SU-DHL-6 (cell line): ENCODE data around the gene PVALEF.

Source experiments
- EZH2phosphoT487 ChIP-seq: fragments of 200-600 bp; sonication (generic), shearing (Covaris generic); conservative IDR thresholded peaks from 2 replicates; pipeline ENCODE4 v1.6.1; 2018; ENCODE audit warnings: mild to moderate bottlenecking, antibody characterized with exemption, low read length, moderate library complexity, mixed read lengths
- TF ChIP-seq, protein P1 (sequence below): fragments of 200-600 bp; sonication (generic); IDR thresholded peaks from one replicate; pipeline ENCODE4 v1.5.1; 2017; ENCODE audit warnings: antibody characterized with exemption, mild to moderate bottlenecking, low read length, moderate library complexity; ENCODE audit not compliant: insufficient read depth, poor library complexity, severe bottlenecking

DNA sequence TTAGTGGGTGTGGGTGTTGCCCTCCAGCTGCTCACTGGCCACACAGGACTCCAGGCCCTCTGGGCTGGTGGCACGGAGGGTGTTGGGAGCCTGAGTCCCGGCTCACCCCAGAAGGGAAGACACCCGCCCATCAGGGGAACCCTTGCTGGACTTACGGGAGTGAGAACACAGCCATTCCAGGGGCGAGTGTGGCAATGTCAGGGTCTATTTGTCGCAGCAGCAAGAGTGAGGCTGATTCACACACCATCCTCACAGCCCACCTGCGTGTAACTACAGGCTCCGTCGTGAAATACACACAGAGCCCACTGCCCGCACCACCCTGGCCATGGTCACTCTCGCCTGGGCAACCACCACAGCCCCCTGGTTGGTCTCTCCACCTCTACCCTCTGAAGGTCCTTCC is 18.5 kb downstream of the PVALEF start:
- TF ChIP-seq, protein P1, sequence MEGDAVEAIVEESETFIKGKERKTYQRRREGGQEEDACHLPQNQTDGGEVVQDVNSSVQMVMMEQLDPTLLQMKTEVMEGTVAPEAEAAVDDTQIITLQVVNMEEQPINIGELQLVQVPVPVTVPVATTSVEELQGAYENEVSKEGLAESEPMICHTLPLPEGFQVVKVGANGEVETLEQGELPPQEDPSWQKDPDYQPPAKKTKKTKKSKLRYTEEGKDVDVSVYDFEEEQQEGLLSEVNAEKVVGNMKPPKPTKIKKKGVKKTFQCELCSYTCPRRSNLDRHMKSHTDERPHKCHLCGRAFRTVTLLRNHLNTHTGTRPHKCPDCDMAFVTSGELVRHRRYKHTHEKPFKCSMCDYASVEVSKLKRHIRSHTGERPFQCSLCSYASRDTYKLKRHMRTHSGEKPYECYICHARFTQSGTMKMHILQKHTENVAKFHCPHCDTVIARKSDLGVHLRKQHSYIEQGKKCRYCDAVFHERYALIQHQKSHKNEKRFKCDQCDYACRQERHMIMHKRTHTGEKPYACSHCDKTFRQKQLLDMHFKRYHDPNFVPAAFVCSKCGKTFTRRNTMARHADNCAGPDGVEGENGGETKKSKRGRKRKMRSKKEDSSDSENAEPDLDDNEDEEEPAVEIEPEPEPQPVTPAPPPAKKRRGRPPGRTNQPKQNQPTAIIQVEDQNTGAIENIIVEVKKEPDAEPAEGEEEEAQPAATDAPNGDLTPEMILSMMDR, result no peak
- TF ChIP-seq EZH2phosphoT487, result no peak
